Measurements from ENCODE around the gene SLC48A1. TPM values are rescaled to one million over a fixed set of nuclear protein-coding genes. Genes with fewer than 3 reads are reported as not detected.
A peak's percentile ranks its signal among the peaks of the same experiment; 100 is the strongest.

Gene SLC48A1
- total RNA-seq, 2 experiments from 2014 or later: 13.9 to 18.5 TPM

DNA sequence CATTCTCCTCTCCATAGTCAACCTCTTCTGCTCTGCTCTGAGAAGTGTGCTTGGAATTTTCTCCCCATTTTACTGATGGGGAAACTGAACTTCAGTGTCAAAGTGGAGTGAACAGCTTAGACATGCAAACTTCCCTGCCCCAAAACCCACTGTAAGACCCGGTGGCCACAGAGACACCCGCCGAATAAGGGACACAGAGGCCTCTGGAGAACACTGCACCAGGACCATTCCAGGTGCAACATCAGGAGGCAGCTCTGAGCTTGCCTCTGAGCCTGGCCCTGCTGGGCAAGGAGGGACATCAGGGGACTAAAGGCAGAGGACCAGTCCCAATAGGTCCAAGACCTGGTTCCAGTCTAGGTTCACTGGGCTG, 45.0 kb downstream of the SLC48A1 start:
- CTCF ChIA-PET: interaction anchor here (0.9 to 27.3 kb wide), 15 partner anchors 10 to 112 kb away, joined by 3 to 775 read pairs (median 4); partner anchors contain the start of genes RPAP3 and SLC48A1
- no peak for DNase-seq
- Mint-ChIP-seq H3K27ac (peak overlapping the region; percentile 96), H3K4me3 (peak overlapping the region; percentile 97), H3K27me3 (no peaks in the 10 kb centered on the region), H3K36me3 (peaks cover 40% of the 10 kb centered on the region), H3K9me3 (ENCODE audit: low read depth) (no peaks in the 10 kb centered on the region), H3K4me1 (peaks cover 63% of the 10 kb centered on the region)
- ATAC-seq: no peak

- H3K27me3 Mint-ChIP-seq: no peaks in the 10 kb centered on the region
- H3K4me1 Mint-ChIP-seq: peaks cover 61% of the 10 kb centered on the region
- peak overlapping the region; percentile 97 for H3K4me3 Mint-ChIP-seq
- CTCF ChIA-PET: interaction anchor here (0.9 to 27.3 kb wide), 13 partner anchors 11 to 112 kb away, joined by 3 to 775 read pairs (median 5); partner anchors contain the start of gene RPAP3
- ATAC-seq (peak; percentile 18), DNase-seq (peak; percentile 57)
- H3K36me3 Mint-ChIP-seq: peaks cover 36% of the 10 kb centered on the region
- peak overlapping the region; percentile 96 for H3K27ac Mint-ChIP-seq
- H3K9me3 Mint-ChIP-seq (ENCODE audit: low read depth): no peaks in the 10 kb centered on the region
These were observed 45.6 kb downstream of the SLC48A1 start for GRCh38 chr12:47818467-47819137.

- H3K4me1 Mint-ChIP-seq: peaks cover 61% of the 10 kb centered on the region
- H3K27ac Mint-ChIP-seq: peak overlapping the region; percentile 96
- no peaks in the 10 kb centered on the region for H3K9me3 Mint-ChIP-seq (ENCODE audit: low read depth)
- no peaks in the 10 kb centered on the region for H3K27me3 Mint-ChIP-seq
- CTCF ChIA-PET: interaction anchor here (1.1 to 27.3 kb wide), 6 partner anchors 11 to 78 kb away, joined by 3 to 775 read pairs (median 20); no protein-coding TSS in a partner anchor
- DNase-seq: peak; percentile 77
- peak; percentile 48 for ATAC-seq
- H3K4me3 Mint-ChIP-seq: peak overlapping the region; percentile 97
- peaks cover 32% of the 10 kb centered on the region for H3K36me3 Mint-ChIP-seq
These were observed 46.3 kb downstream of the SLC48A1 start for GRCh38 chr12:47819138-47819895.

DNA sequence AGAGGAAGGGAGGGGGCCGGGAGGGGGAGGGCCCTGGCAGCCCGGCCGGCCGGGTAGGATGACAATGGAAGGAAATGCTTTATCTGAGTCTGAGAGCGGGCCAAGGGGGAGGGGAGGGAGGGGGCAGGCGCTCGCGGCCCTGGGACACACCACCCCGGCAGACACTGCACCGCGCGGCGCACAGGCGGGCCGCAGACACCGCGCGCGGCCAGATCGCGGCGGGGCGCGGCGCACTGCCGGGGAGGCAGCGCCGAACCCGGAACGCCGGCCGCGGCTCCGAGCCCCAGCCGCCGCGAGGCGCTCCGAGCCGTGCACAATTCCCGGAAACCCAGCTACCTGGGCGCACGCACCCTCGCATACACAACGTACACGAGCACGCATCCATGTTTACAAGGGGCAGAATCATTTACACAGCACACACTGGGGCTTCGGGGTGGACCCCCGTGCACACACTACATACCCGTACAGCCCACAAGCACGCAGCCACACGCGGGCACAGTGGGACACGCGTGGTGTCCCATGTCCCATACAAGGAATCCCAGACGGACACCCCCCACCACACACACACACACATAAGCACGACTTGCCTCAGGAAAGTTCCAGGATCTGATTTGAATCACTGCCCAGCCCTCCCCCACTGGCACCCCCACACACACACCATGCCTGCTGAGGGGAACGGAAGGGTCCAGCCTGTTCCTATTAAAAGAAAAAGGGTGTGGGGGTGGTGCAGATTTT, 47.0 kb downstream of the SLC48A1 start, which contains the start of gene HDAC7:
TSS of gene HDAC7 (minus strand) at position 8 of the 735 bp plus-strand sequence. CDS start 118 bp downstream, outside the sequence.
- DNase-seq (peak; percentile 85), ATAC-seq (peak; percentile 52)
- CTCF ChIA-PET: interaction anchor here (1.1 to 27.3 kb wide), 5 partner anchors 12 to 77 kb away, joined by 3 to 775 read pairs (median 34); no protein-coding TSS in a partner anchor
- peak within 1 kb of the TSS; percentile 97 for H3K4me3 Mint-ChIP-seq
- H3K9me3 Mint-ChIP-seq (ENCODE audit: low read depth): no peaks in the 10 kb centered on the region
- no peaks in the 10 kb centered on the region for H3K27me3 Mint-ChIP-seq
- peaks cover 61% of the 10 kb centered on the region for H3K4me1 Mint-ChIP-seq
- H3K36me3 Mint-ChIP-seq: peaks cover 26% of the 10 kb centered on the region
- H3K27ac Mint-ChIP-seq: peak within 1 kb of the TSS; percentile 96

GRCh38 chr12:47820631-47821345, 47.8 kb downstream of the SLC48A1 start:
- ATAC-seq: no peak
- Mint-ChIP-seq H3K27ac (peak overlapping the region; percentile 45), H3K9me3 (ENCODE audit: low read depth) (no peaks in the 10 kb centered on the region), H3K27me3 (no peaks in the 10 kb centered on the region), H3K4me3 (peak overlapping the region; percentile 79), H3K4me1 (peaks cover 62% of the 10 kb centered on the region), H3K36me3 (peaks cover 24% of the 10 kb centered on the region)
- no peak for DNase-seq
- CTCF ChIA-PET: interaction anchor here (1.4 to 27.3 kb wide), 4 partner anchors 13 to 42 kb away, joined by 4 to 775 read pairs (median 70); no protein-coding TSS in a partner anchor

DNA sequence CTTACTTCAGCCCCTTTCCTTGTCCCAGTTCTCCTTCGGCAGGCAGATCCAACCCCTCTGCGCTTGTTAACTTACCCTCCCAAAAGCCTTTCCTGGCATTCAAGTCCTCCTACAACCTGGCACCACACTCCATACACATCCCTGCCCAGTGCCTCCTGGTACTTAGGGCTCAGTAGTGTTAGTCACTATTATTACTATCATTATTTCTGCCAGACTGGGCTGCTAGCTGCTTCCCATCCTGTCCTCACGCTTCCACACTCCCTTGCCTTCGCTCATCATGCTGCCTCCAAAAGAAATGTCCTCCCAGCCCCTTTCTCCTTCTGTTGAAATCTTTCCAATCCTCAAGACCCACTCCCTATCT, 48.3 kb downstream of the SLC48A1 start:
- peak overlapping the region; percentile 41 for H3K27ac Mint-ChIP-seq
- DNase-seq (no peak), ATAC-seq (no peak)
- H3K27me3 Mint-ChIP-seq: no peaks in the 10 kb centered on the region
- H3K36me3 Mint-ChIP-seq: peaks cover 21% of the 10 kb centered on the region
- no peaks in the 10 kb centered on the region for H3K9me3 Mint-ChIP-seq (ENCODE audit: low read depth)
- peaks cover 60% of the 10 kb centered on the region for H3K4me1 Mint-ChIP-seq
- peak overlapping the region; percentile 14 for H3K4me3 Mint-ChIP-seq
- CTCF ChIA-PET: interaction anchor here (1.0 to 27.3 kb wide), 5 partner anchors 12 to 78 kb away, joined by 3 to 775 read pairs (median 9); no protein-coding TSS in a partner anchor

DNA sequence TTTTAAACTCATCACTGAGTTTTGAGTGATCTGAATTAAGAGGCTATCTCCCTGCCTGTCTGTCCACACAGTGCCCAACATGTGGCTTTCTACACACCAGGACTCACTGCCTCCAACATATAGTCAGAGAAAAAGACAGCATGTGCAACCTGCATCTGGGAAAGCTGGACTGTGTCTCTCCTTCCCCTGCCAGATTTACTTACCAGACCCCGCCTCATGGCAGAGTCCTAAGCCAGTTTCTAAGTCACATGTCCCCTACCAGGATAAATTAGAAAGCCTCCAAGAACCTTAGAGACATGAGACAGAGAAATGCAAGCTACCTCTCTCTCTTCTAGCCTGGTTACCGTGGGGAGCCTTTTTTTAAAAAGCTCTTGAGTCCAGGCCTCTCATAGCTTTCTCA, 49.4 kb downstream of the SLC48A1 start:
- CTCF ChIA-PET: interaction anchor here (1.0 to 27.3 kb wide), 5 partner anchors 9 to 79 kb away, joined by 3 to 775 read pairs (median 9); no protein-coding TSS in a partner anchor

GRCh38 chr12:47822863-47823262, 49.8 kb downstream of the SLC48A1 start:
- Mint-ChIP-seq H3K27me3 (no peaks in the 10 kb centered on the region), H3K27ac (no peak overlapping the region), H3K4me3 (no peak overlapping the region), H3K4me1 (peaks cover 52% of the 10 kb centered on the region), H3K36me3 (peaks cover 12% of the 10 kb centered on the region), H3K9me3 (ENCODE audit: low read depth) (no peaks in the 10 kb centered on the region)
- CTCF ChIA-PET: interaction anchor here (1.2 to 27.3 kb wide), 4 partner anchors 10 to 79 kb away, joined by 3 to 775 read pairs (median 58); no protein-coding TSS in a partner anchor
- DNase-seq (no peak), ATAC-seq (no peak)

More for the DNA sequence above, 49.4 kb downstream of the SLC48A1 start:
- Mint-ChIP-seq H3K4me3 (no peak overlapping the region), H3K36me3 (peaks cover 16% of the 10 kb centered on the region), H3K9me3 (ENCODE audit: low read depth) (no peaks in the 10 kb centered on the region), H3K4me1 (peaks cover 56% of the 10 kb centered on the region), H3K27me3 (no peaks in the 10 kb centered on the region), H3K27ac (no peak overlapping the region)
- DNase-seq (no peak), ATAC-seq (no peak)

DNA sequence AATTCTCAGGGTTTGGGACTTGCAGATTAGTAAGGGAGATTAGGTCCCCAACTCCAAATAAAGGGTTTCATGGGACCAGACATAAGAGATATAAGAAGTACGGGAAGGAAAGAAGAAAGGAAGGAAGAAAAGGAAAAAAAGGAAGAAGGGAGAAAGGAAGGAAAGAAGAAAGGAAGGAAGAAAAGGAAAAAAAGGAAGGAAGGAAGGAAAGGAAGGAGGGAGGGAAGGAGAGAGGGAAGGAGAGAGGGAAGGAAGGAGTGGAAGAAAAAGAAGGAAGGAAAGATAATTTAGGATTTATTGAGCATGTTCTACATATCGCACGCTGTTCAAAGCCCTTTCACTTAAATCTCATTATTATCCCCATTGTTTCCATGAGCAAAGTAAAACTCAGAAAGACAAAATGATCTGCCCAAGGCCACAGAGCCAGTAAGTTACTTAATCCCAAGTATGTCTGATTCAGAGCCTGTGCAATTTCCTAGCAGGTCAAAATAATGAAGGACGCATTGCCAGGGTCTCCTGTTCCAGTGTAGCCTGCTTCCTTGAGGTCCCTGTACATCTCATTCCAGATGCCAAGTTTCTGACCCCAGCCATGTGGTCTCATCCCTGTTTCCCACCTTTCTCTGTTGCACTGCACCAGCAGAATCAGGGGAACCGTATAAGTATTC, 50.5 kb downstream of the SLC48A1 start:
- H3K4me3 Mint-ChIP-seq: no peak overlapping the region
- DNase-seq: no peak

GRCh38 chr12:47824198-47824597, 51.2 kb downstream of the SLC48A1 start:
- CTCF ChIA-PET: interaction anchor here (0.8 to 20.1 kb wide), 8 partner anchors 9 to 81 kb away, joined by 3 to 775 read pairs (median 8); partner anchors contain the start of genes HDAC7 and SLC48A1
- DNase-seq: peak; percentile 54
- Mint-ChIP-seq H3K27me3 (no peaks in the 10 kb centered on the region), H3K4me1 (peaks cover 61% of the 10 kb centered on the region), H3K9me3 (ENCODE audit: low read depth) (no peaks in the 10 kb centered on the region), H3K36me3 (peaks cover 4% of the 10 kb centered on the region), H3K4me3 (no peak overlapping the region), H3K27ac (peak overlapping the region; percentile 88)
- no peak for ATAC-seq

More for the DNA sequence above, 50.5 kb downstream of the SLC48A1 start:
- Mint-ChIP-seq H3K36me3 (peaks cover 5% of the 10 kb centered on the region), H3K27me3 (no peaks in the 10 kb centered on the region), H3K27ac (no peak overlapping the region), H3K4me1 (peaks cover 56% of the 10 kb centered on the region), H3K9me3 (ENCODE audit: low read depth) (no peaks in the 10 kb centered on the region)
- CTCF ChIA-PET: interaction anchor here (1.0 to 27.3 kb wide), 7 partner anchors 9 to 80 kb away, joined by 5 to 775 read pairs (median 107); partner anchors contain the start of genes HDAC7 and SLC48A1
- no peak for ATAC-seq

GRCh38 chr12:47824635-47825034, 51.6 kb downstream of the SLC48A1 start:
- Mint-ChIP-seq H3K4me3 (no peak overlapping the region), H3K27me3 (no peaks in the 10 kb centered on the region), H3K4me1 (peaks cover 65% of the 10 kb centered on the region), H3K9me3 (ENCODE audit: low read depth) (no peaks in the 10 kb centered on the region), H3K27ac (peak overlapping the region; percentile 88), H3K36me3 (peaks cover 4% of the 10 kb centered on the region)
- CTCF ChIA-PET: interaction anchor here (0.8 to 20.1 kb wide), 8 partner anchors 8 to 81 kb away, joined by 3 to 775 read pairs (median 8); partner anchors contain the start of genes HDAC7 and SLC48A1
- ATAC-seq: no peak
- DNase-seq: no peak
